ENCODE measurements around the gene KIAA2012.
A peak's percentile ranks its signal among the peaks of the same experiment; 100 is the strongest.

Gene KIAA2012

DNA sequence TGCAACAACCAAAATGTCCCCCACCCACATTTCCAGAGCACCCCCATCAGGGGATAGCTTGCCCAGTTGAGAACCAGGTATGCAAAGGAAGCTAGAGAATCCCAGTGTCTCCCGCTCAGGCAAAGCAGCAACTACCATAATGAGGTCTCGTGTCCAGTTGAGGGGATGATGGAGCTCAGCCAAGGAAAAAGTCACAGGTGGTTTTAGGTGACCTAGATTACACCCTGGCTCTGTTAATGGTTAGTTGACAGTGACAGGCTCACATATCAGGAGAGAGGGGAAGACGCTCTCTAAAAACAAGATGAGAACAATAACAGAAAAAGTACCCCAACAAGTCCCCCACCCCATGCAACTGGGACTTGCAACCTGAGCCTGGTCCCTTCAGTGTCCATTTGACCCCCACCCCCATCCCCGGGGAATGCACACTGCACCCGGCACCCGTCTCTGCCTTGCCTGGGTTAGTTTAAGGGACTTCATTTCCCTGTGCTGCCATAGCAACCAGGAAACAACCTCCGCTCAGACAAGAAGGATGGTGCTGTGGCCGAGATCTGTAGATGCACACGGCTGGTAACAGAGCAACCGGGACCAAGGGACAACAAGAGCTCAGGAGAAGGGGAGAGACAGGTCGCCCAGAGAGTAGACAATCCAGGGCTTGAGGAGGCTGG is at the start of gene KIAA2012:
KIAA2012 (plus strand) TSS at position 519 of the 665 bp plus-strand sequence. CDS start 373 bp downstream, outside the sequence.
- DNase-seq, result no peak

DNA sequence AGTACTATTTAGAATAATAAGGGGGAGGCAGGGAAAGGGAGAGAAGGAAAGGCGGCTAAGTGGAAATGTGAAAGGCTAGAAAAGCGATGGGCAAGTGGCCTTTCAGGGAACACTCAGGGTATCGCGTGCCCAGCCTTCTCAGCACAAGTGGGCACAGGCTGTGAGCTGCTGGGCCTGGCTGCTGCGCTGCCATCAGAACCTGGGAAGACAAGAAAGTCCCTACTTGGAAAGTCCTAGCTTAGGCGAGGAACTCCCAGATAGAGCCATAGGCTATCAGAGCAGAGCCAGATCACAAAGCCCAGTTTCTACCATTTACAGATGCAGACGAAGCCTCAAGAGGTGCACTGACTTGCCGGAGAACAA is 49.2 kb upstream of the KIAA2012 start:
- no peak for DNase-seq

DNA sequence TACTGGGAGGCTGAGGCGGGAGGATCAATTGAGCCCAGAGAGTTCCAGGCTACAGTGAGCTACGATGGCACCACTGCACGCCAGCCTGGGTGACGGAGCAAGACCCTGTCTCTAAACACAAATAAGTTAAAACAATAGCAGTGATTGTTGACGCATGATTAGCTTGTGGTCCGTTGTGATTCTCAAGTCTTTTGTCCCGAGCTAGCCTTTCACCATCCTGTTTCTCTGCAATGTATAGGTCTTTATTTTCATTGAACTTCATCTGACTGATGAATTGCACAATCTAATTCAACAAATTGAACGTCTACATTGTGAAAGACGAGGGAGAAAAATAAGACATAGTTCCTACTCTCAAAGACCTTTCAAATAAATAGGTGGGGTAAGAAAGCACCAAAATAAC is 48.2 kb upstream of the KIAA2012 start:
- no peak for DNase-seq

DNA sequence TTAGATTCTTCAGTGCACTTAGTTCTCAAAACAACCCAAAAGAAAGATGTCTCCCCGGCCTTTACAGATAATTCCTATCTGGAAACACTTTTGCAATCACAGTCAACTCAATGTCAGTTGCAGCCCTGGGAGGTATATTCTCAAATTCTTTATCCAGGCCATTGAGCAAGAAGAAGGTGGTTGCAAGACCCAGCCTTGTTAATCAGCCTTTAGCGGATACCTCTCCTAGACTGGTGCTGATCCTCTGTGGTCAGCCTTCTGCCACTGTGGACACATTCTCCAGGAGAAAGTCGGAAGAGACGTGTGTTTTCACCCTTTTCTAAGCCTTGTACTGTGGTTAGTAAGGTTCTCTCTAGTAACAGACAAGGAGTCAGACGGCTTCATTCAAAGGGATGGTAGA is 47.2 kb upstream of the KIAA2012 start:
- no peak for DNase-seq

DNA sequence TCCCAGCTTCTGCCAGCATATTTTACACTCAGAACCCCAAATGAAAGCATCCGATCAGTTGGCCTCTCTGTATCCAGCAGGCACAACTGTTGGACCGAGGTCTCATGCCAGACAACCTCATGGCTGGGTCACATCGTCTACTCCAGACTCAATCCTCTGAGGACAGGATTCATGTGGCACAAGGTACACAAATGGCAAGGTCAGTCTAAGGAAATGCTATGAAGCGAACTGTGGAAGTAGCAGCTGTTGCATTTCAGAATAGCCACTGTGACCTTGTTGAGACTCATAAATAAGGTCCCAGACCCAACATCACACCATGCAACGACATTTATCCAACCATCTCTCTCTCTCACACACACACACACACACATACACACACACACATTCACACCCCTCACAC is 46.5 kb upstream of the KIAA2012 start:
- DNase-seq, result no peak

DNA sequence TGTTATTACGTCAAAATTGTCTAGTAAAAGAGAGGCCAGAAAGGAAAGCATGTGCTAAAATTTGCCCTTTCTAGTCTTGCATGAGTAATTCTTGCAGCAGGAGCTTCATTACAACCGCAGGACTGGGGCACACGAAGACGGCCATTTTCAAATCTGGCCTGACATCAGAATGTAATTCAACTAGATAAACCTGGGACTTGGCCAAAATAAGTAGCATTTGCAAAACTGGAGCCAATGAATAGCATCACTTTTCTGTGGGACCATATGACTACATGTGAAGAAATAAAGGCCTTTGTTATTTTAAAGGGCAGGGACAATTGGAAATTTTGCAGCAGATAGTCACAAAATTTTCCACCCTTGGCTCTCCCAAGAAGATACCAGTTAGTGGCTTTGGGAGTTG is 42.4 kb upstream of the KIAA2012 start:
- DNase-seq, result no peak

DNA sequence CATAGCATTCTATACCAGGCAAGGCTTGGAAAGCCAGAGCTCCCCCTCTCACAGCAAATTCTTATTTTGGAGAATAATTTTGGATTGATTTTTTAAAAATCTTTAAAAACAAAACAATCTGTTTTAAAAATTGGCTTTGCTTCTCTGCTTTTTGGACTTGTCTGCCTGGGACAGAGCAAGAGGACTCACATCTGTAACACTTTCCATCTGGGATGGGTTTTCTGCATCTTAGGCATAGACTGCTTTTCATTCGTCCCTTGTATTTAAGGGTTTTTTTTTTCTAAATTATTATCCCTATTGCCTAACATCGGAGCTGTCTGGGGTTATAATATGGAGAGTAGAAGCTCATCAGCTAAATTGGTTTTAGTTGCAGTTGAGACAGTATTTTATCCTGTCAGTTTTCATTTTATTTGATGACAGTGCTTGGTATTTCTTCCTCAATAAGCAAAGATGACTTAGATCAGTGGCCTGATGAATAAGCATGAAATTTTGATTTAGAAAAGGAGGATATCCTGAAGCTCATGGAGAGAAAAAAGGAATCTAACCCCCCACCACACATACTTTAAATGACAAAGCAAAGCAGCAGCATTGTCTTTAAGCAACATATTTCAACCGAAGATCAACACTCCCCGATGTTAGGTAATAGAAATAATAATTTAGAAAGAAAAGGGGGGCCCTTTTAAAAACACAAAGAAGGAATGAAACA is 41.7 kb upstream of the KIAA2012 start:
- no peak for DNase-seq

DNA sequence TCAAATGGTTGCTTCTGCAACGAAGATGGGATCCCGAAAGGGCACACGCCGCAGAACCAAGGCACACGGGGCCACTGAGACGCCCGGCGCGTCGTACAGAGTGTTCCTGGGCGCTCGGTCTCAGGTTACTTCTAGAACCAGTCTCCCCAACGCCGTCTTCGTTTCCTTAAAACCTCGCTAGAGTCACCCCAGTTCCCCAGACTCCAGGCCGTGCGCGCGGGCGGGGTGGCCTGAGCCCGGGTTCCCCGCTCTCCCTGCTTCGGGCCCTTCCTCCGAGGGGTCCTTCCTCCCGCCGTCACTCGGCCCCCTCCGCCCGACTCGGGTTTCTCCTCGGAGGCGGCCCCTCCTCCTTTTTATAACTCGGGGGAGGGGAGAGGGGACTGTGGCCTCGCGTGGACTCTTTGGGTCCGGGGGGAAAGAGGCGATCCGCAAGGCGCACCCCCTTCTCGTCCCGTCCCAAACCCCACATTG is 40.2 kb upstream of the KIAA2012 start:
- peak; percentile 14 to 45 for DNase-seq

DNA sequence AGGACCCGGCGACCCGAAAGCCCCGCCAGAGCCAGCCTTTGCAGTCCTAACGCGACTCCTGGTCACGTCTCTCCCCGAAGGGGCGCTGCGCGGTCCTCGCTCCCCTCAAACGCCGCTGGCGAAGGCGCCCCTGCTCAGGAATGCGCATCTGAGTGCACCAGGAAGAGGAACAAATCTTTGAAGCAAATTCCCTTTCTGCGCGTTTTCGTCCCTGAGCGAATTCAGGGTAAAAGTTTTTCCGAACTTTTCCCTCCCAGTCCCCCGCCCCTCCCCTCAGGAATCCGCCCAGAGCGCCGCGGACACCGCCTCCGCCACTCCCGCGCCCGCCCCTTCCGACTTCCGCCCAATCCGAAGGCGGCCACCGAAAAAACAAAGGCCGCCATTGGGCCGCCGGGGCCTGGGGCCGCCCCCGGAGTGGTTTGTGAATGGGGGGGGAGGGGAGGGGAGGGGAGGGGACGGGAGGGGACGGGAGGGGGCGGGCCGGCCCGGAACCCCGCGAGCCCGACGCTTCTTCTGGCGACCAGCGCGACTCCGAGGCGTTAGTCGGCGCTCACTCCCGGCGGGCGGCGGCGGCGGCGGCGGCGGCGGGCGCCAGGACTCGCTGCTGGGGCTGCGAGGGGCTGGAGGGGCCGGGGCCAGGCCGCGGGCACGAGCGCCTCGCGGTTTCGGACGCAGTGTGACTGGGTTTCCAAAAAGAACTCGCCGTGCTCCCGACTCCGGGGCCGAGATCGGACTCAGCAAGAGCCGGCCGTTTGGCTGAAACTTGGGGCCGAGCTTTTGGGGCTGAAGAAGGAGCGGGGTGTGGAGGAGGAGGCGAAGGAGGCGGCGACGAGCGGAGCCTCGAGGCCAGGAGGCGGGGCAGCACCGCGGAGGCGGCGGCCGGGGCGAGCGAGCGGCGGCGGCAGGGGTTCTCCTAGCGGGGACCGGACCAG is 39.5 kb upstream of the KIAA2012 start, which contains the start of gene FZD7:
FZD7 (plus strand) TSS at position 539 of the 932 bp plus-strand sequence. CDS start 793 bp downstream, outside the sequence.
- peak; percentile 84 to 90 for DNase-seq

DNA sequence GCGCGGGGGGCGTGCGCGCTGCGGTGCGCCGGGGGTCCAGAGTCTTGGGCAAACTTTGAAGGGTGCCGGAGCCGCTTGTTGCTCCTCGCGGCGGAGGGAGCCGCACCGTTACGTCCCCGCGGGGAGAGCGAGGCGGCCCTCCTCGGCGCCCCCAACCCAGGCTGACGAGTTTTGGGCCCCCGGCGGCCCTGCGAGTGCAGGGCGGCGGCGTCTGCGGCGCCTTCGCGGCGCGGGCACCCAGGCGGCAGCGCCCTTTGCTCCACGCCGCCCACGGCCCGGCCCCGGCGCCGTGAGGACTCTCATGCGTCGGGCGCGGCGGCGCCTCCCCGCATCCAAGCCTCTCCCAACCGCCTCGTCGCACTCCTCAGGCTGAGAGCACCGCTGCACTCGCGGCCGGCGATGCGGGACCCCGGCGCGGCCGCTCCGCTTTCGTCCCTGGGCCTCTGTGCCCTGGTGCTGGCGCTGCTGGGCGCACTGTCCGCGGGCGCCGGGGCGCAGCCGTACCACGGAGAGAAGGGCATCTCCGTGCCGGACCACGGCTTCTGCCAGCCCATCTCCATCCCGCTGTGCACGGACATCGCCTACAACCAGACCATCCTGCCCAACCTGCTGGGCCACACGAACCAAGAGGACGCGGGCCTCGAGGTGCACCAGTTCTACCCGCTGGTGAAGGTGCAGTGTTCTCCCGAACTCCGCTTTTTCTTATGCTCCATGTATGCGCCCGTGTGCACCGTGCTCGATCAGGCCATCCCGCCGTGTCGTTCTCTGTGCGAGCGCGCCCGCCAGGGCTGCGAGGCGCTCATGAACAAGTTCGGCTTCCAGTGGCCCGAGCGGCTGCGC is 38.6 kb upstream of the KIAA2012 start:
- peak in 1 of 2 donors; percentile 35 for DNase-seq

DNA sequence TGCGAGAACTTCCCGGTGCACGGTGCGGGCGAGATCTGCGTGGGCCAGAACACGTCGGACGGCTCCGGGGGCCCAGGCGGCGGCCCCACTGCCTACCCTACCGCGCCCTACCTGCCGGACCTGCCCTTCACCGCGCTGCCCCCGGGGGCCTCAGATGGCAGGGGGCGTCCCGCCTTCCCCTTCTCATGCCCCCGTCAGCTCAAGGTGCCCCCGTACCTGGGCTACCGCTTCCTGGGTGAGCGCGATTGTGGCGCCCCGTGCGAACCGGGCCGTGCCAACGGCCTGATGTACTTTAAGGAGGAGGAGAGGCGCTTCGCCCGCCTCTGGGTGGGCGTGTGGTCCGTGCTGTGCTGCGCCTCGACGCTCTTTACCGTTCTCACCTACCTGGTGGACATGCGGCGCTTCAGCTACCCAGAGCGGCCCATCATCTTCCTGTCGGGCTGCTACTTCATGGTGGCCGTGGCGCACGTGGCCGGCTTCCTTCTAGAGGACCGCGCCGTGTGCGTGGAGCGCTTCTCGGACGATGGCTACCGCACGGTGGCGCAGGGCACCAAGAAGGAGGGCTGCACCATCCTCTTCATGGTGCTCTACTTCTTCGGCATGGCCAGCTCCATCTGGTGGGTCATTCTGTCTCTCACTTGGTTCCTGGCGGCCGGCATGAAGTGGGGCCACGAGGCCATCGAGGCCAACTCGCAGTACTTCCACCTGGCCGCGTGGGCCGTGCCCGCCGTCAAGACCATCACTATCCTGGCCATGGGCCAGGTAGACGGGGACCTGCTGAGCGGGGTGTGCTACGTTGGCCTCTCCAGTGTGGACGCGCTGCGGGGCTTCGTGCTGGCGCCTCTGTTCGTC is 37.7 kb upstream of the KIAA2012 start:
- peak; percentile 14 to 18 for DNase-seq

DNA sequence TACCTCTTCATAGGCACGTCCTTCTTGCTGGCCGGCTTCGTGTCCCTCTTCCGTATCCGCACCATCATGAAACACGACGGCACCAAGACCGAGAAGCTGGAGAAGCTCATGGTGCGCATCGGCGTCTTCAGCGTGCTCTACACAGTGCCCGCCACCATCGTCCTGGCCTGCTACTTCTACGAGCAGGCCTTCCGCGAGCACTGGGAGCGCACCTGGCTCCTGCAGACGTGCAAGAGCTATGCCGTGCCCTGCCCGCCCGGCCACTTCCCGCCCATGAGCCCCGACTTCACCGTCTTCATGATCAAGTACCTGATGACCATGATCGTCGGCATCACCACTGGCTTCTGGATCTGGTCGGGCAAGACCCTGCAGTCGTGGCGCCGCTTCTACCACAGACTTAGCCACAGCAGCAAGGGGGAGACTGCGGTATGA is 37.1 kb upstream of the KIAA2012 start:
- DNase-seq, result no peak

DNA sequence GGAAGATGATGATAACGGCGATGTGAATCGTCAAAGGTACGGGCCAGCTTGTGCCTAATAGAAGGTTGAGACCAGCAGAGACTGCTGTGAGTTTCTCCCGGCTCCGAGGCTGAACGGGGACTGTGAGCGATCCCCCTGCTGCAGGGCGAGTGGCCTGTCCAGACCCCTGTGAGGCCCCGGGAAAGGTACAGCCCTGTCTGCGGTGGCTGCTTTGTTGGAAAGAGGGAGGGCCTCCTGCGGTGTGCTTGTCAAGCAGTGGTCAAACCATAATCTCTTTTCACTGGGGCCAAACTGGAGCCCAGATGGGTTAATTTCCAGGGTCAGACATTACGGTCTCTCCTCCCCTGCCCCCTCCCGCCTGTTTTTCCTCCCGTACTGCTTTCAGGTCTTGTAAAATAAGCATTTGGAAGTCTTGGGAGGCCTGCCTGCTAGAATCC is 36.4 kb upstream of the KIAA2012 start:
- DNase-seq, result no peak

DNA sequence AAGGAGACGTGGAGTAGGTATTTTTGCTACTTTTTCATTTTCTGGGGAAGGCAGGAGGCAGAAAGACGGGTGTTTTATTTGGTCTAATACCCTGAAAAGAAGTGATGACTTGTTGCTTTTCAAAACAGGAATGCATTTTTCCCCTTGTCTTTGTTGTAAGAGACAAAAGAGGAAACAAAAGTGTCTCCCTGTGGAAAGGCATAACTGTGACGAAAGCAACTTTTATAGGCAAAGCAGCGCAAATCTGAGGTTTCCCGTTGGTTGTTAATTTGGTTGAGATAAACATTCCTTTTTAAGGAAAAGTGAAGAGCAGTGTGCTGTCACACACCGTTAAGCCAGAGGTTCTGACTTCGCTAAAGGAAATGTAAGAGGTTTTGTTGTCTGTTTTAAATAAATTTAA is 36.0 kb upstream of the KIAA2012 start:
- DNase-seq, result no peak

DNA sequence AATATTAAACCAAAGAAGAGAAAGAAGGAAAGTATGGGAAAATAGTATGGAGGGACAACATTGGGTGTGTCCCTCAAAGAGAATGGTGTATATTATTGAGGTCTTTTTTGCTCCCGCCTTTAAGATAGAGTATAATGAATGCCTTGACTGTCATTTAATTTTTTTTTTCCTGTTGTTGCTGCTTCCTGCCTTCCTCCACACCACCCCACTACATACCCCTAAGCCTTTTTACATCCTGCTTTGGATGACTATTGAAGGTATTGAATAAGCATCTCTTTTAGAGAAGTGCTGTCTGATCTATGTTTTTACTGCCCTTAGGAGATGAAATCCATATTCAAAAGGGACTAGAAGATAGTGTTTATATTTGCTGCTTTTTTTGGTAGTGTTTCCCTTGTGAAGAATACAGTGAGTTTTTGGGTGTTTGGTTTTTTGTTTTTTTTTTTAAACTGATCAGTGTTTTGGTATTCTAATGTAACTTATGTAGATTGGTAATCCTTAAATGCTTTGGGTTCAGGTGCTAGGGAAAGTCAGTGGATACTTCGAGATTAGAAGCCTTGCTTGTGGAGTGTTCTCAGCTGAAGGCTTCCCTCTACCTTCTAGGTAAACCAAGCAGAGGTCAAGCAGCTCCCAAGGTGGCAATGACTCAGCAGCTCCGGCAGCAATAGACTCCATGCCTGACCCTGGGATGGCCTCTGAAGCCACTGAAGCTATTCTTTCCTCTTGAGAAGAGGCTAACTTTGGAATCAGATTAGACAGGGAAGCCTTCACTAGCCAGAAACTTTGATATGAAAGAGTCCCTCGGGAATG is 34.4 kb upstream of the KIAA2012 start:
- no peak for DNase-seq

DNA sequence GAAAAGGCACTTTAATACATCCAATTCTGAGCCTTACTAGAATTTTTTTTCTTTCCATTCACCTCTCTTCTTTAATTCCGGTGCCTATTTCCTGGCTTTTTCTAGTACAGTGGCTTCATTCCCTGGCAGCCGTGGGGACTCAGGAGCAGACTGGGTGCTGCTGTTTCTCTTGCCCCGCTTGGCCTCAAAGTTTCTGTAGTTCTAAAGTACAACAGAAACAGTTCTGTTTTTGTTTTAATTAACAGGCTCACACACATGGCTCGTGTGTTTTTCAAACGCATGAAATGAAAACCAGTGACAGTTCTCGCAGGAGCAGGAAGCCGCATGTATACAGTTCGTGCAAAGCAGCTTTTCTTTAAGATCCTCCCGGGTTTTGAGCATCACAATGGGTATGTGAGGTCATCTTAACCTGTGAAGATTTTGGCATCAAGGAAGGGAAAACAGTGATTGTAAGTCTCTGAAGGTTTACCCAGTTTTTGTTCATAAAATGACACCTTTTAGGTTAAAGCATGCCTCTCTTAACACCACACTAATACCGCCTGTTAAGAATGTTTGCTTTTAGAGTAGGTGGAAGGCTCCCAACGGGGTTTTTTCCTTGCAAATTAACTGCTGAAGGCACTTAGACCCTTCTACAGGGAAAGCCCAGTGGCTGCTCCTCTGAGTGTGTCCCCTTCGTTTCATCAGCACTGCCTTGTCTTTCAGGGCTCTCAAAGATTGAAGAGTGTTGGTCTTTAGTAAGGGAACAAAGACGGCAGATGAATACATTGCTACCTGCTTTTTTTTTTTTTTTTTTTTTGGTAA is 33.6 kb upstream of the KIAA2012 start:
- DNase-seq, result no peak

DNA sequence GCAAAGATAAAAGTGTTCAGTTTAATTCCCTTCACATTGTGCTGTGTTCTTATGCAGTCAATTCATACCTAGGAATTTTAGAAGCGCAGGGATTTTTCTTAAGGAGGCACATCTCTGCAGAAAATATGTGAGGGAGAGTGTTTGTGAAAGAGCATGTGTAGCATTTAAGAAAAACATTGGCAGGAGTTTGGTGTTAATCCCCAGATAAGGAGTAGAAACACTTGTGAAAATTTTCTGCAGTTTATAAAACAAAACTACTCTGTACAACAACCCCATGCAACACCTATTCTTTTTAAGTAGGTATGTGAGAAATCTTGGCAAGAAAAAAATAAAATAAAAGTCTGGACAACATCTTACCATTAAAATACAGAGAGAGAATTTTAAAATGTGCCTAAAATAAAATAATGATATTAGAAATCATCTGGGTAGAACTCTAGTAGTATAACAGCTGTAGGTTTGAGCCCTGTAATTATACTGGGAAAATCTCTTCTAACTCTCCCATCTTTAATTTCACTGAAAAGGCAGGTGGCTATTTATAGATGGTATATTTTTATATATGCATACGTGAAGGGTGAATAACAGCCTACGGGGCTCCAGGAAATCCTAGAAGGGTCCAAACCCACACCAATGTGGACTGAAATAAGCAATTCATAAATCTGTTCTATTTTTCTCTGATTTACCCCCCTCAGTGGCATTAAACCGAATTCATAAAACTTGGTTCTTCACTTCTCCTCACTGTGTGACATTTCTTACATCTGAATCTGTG is 32.8 kb upstream of the KIAA2012 start:
- no peak for DNase-seq

DNA sequence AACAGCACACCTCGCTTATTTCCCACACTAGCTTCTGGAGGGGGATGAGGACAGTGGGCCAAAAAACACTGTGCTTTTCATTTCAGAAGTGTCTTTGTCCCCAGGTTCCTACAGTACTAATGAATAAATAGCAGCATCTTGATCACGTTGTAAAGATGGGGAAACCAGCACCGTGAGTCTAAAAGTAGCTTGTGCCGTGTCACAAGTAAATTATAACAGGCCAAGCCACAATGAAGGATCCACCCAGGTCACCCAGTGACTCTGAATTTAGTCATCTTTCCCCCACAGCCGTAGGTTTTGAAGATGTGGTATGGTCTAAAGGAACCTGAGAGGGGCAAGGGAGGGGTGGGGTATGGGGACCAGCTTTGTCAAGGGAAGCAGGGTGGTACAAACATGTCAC is 30.6 kb upstream of the KIAA2012 start:
- DNase-seq, result no peak

DNA sequence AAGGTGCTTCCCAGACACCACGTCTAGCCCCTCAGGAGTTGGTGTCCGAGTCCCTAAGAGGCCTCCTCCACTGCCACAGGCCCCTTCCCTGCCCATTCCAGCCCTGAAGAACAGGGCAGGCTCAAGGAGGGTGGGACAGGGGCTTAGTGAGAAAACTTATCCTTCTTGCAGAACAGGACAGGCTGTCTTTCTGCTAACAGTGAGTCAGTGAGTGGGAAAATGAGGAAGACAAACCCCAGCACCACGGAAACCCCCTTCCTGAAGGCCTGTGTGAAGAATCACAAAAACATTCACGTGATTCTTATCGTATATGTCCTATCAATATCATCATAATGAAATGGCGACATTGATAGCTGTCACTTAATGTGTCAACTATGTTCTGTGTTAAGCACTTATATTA is 29.6 kb upstream of the KIAA2012 start:
- no peak for DNase-seq
